Ecto neural progenitor cell (in vitro differentiated cells): ENCODE data around the gene CTDSP1.
A peak's percentile ranks its signal among the peaks of the same experiment; 100 is the strongest.

Experiments used
- DNase-seq: peaks from one replicate; pipeline ENCODE4 v3.0.0-alpha.2; 2018; ENCODE audit warnings: low spot score

Gene CTDSP1

GRCh38 chr2:218400167-218400929 is 680 bp downstream of the CTDSP1 start:
- no peak for DNase-seq

DNA sequence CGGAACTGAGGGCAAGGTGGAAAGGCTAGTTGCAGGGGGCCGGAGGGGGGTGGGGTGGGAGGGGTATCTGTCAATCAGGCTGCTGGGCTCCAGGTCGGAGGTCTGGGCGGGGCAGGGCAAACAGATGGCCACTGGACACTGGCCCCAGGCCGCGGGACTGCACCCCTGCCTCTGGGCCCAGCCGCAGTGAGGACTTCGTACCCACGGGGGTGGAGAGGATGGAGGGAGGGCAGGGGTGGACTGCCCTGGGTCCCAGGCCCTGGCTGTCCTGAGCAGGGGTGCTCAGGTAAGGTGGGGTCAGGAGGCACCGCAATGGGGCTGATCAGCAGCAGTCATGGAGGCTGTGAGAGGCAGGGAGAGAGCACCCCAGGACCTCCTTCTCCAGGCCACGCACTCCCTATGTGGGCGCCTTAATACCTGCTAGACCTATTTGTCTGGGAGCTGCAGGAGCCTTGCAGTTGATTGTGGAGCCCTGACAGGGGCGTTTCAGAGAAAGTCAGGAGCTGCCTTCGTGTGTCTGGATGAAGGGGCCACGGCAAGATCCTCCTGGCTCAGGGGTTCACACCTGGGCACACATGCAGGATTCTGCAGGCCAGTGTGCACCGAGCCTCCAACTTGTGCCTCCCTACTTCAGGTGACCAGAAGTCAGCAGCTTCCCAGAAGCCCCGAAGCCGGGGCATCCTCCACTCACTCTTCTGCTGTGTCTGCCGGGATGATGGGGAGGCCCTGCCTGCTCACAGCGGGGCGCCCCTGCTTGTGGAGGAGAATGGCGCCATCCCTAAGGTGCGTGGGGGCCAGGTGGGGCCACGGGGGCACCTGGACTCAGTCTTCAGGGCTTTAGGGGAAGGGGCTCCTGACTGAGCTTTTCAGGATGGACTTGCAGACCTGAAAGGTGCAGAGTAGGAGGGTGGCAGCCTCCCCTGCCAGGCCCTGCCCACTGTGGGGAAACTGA is 1.5 kb downstream of the CTDSP1 start:
- DNase-seq: peak; percentile 73

GRCh38 chr2:218401890-218402289 is 2.2 kb downstream of the CTDSP1 start:
- DNase-seq: no peak

GRCh38 chr2:218402491-218402901 is 2.8 kb downstream of the CTDSP1 start:
- no peak for DNase-seq

- DNase-seq: no peak
Observed at GRCh38 chr2:218402911-218403411, 3.3 kb downstream of the CTDSP1 start.

DNA sequence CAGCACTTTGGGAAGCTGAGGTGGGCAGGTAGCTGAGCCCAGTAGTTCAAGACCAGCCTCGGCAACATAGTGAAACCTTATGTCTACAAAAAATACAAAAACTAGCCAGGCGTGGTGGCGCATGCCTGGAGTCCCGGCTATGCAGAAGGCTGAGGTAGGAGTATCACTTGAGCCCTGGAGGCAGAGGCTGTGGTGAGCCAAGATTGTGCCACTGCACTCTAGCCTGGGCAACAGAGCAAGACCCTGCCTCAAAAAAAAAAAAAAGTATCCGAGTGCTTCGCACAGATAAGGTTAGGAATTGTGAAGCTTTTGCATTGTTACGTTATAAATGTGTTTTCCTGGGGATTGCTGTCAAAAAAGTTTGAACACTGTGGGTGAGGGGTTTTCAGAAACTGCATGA is 4.1 kb downstream of the CTDSP1 start:
- DNase-seq: no peak

GRCh38 chr2:218404351-218405085 is 4.8 kb downstream of the CTDSP1 start:
- no peak for DNase-seq

- DNase-seq: no peak
Observed at GRCh38 chr2:218405086-218405745, 5.5 kb downstream of the CTDSP1 start.

GRCh38 chr2:218405746-218406208 is 6.1 kb downstream of the CTDSP1 start:
- no peak for DNase-seq

DNA sequence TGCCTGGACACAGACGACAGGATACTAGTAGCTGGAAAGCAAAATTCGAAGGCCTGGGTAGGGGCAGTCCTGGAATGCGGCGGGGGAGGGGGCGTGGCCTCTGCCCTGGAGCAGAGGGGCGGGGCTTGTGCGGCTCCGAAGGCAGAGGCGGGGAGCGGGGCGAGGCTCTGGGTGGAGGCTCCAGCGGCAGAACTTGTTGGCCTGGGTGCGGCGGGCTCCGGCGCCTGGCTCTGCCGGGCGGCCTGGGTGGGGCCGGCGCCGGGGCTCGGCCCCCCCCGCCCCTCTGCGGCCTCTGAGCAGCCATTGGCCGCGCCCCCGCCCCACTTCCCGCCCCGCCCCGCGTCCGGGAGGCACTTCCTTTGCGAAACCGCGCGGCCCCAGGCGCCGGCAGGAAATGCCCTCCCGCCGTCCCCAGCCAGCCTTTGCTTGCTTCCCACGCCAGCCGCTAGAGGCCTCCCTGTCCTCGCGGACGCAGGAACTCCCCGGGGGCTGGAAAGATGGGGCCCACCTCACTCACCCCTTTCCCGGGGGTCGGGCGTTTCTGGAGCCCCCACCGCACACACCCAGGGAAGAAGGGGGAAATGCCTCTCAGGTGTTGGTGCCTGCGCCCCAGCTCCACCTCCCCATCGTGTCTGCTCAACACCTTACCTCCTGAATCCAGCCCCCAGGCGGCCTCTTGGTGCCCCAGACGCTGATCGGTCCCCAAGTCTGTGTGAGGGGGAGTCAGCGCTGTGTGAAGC is 6.7 kb downstream of the CTDSP1 start:
- DNase-seq: peak; percentile 98

- no peak for DNase-seq
Observed at GRCh38 chr2:218406949-218407618, 7.4 kb downstream of the CTDSP1 start.

GRCh38 chr2:218407717-218408116 is 8.0 kb downstream of the CTDSP1 start:
- no peak for DNase-seq

GRCh38 chr2:218418321-218418716 is 18.7 kb downstream of the CTDSP1 start:
- no peak for DNase-seq

- no peak for DNase-seq
Observed at GRCh38 chr2:218418717-218419458, 19.2 kb downstream of the CTDSP1 start, which contains the start of gene VIL1. TSS of gene VIL1 (plus strand) at chr2:218419123. CDS start at chr2:218423779, 4,656 bp downstream.

DNA sequence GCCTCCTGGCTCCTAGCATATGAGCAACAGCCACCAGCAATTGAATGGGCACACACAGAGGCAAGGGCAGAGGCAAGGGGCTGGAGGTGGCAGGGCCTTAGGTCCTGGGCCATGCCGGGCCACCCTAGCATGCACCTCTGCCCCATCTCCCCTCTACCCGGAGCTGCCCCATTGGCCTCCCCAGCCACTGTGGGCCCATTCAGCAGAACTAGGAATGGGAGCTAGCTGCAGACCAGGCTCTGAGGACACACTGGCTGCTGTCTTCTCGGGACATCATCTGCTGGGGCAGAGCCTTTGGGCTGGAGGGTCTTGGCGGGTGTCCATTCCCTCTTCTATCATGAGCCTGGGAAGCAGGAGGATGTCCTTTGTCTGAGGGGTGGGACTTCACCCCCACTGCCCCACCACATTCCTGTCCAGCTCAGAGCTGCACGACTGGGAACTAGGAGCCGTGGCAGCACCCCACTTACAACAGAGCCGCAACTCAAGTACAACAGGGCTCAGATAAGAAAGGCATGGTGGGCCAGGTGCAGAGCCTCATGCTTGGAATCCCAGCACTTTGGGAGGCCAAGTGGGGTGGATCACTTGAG is 20.1 kb downstream of the CTDSP1 start:
- no peak for DNase-seq

DNA sequence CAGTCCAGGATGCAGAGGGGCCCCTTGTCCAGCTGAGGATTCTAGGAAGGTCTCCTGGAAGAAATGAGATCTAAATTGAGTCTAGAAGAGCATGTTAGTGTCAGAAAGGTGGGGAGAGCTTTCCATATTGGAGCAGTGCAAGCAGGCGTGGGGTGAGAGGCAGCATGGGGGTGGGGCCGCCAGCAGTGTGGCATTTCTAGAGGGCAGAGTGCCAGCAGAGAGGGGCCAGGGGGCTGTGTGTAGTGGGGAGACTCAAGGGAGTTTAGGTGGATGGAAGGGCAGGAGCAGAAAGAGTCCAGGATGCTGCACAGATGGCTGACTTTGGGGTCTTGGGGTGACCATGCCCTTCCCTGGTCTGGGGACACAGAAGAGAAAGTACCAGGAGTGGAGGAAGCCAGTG is 21.4 kb downstream of the CTDSP1 start:
- DNase-seq: no peak

DNA sequence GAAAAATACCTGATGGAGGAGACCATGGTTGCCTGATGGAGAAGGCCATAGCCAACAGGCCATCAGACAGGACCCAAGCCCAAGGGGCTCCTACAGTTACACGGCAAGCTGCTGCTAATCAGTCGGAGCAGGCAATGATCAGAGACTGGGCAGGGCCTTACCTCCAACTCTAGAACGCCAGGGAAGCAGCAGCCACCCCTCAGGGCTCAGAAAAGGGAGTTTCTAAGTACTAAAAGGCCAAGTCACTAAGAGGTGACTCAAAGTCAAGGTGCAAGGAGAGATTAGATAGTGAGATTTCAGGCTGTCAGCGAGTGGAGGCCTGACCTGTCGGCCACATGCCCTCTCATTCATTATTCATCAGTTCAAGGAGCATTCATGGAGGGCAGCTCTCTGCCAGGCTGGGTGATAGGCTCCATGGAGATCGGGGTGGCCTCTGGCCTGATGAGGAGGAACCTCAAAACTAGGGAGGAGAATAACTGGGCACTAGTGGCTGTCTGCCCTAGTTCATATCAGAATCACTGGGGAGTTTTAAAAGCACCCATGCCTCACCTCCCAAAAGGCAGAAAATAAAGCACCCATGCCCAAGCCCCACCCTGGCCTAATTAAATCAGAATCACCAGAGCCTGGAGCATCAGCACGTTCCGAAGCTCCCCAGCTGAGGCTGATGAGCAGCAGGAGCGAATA is 22.9 kb downstream of the CTDSP1 start:
- no peak for DNase-seq

GRCh38 chr2:218423584-218423983 is 23.9 kb downstream of the CTDSP1 start:
- DNase-seq: no peak
